Type B pancreatic cell (in vitro differentiated cells): ENCODE measurements around the gene NIT2. TPM values are rescaled to one million over a fixed set of nuclear protein-coding genes. Genes with fewer than 3 reads are reported as not detected.

ENCODE experiments used
- DNase-seq: peaks from one replicate; pipeline ENCODE4 v3.0.0; 2021; ENCODE audit warnings: mixed read lengths; ENCODE audit not compliant: unreplicated experiment; ENCODE audit errors: extremely low spot score
- H3K27ac Mint-ChIP-seq: 2 replicates; pipeline ENCODE4 v1.8.0; 2021; ENCODE audit warnings: mild to moderate bottlenecking, mixed read lengths
- H3K27me3 Mint-ChIP-seq: 2 replicates; pipeline ENCODE4 v1.8.0; 2021; ENCODE audit warnings: mixed read lengths
- H3K36me3 Mint-ChIP-seq: 2 replicates; pipeline ENCODE4 v1.8.0; 2021; ENCODE audit warnings: mixed read lengths
- H3K4me1 Mint-ChIP-seq: one replicate; pipeline ENCODE4 v1.8.0; 2021; ENCODE audit warnings: mixed read lengths; ENCODE audit not compliant: unreplicated experiment
- H3K4me3 Mint-ChIP-seq: 2 replicates; pipeline ENCODE4 v1.8.0; 2021; ENCODE audit warnings: mild to moderate bottlenecking, mixed read lengths
- H3K9me3 Mint-ChIP-seq: 2 replicates; pipeline ENCODE4 v1.8.0; 2021; ENCODE audit warnings: mixed read lengths
- CTCF ChIP-seq: fragments of 200-600 bp; sonication (generic); conservative IDR thresholded peaks from 2 replicates; pipeline ENCODE4 v1.5.0; 2021; ENCODE audit warnings: antibody characterized with exemption, mild to moderate bottlenecking
- total RNA-seq: library from RNA; stranded (reverse); gene quantifications from 2 replicates; pipeline ENCODE4 v1.2.1, GENCODE V29; 2021; ENCODE audit warnings: low replicate concordance

NIT2 gene
- total RNA-seq, 1 donor from 2014 or later, result 34.5 TPM

- no peak for TF ChIP-seq CTCF
- H3K9me3 Mint-ChIP-seq, result no peaks in the 10 kb centered on the region
- no peak overlapping the region for H3K27ac Mint-ChIP-seq
- H3K4me3 Mint-ChIP-seq, result no peak overlapping the region
- DNase-seq, result no peak
- H3K36me3 Mint-ChIP-seq, result peaks cover 23% of the 10 kb centered on the region
- H3K27me3 Mint-ChIP-seq, result no peaks in the 10 kb centered on the region
- H3K4me1 Mint-ChIP-seq, result peaks cover 5% of the 10 kb centered on the region
Measured at GRCh38 chr3:100384733-100385525, 50.4 kb downstream of the NIT2 start.

GRCh38 chr3:100386437-100387074 lies 52.0 kb downstream of the NIT2 start:
- Mint-ChIP-seq H3K36me3 (peaks cover 14% of the 10 kb centered on the region), H3K27ac (peak overlapping the region; percentile 63)
- no peak for DNase-seq

GRCh38 chr3:100389025-100389424 lies 54.5 kb downstream of the NIT2 start:
- no peak overlapping the region for H3K27ac Mint-ChIP-seq
- no peaks in the 10 kb centered on the region for H3K27me3 Mint-ChIP-seq
- TF ChIP-seq CTCF, result no peak
- H3K4me1 Mint-ChIP-seq, result peaks cover 5% of the 10 kb centered on the region
- no peak for DNase-seq
- no peaks in the 10 kb centered on the region for H3K9me3 Mint-ChIP-seq
- H3K36me3 Mint-ChIP-seq, result peaks cover 17% of the 10 kb centered on the region
- H3K4me3 Mint-ChIP-seq, result no peak overlapping the region

More at GRCh38 chr3:100386437-100387074, 52.0 kb downstream of the NIT2 start:
- Mint-ChIP-seq H3K4me3 (no peak overlapping the region), H3K9me3 (no peaks in the 10 kb centered on the region), H3K4me1 (peaks cover 5% of the 10 kb centered on the region), H3K27me3 (no peaks in the 10 kb centered on the region)
- TF ChIP-seq CTCF, result no peak

- no peaks in the 10 kb centered on the region for H3K27me3 Mint-ChIP-seq
- H3K9me3 Mint-ChIP-seq, result no peaks in the 10 kb centered on the region
- no peak for TF ChIP-seq CTCF
- DNase-seq, result no peak
- H3K4me3 Mint-ChIP-seq, result no peak overlapping the region
- peaks cover 13% of the 10 kb centered on the region for H3K4me1 Mint-ChIP-seq
- no peak overlapping the region for H3K27ac Mint-ChIP-seq
- peaks cover 7% of the 10 kb centered on the region for H3K36me3 Mint-ChIP-seq
Measured at GRCh38 chr3:100395679-100396431, 61.3 kb downstream of the NIT2 start.

GRCh38 chr3:100396967-100397366 lies 62.4 kb downstream of the NIT2 start:
- Mint-ChIP-seq H3K27ac (no peak overlapping the region), H3K36me3 (peaks cover 6% of the 10 kb centered on the region), H3K4me1 (peaks cover 13% of the 10 kb centered on the region), H3K9me3 (no peaks in the 10 kb centered on the region), H3K4me3 (peak overlapping the region; percentile 36), H3K27me3 (no peaks in the 10 kb centered on the region)
- TF ChIP-seq CTCF, result no peak
- no peak for DNase-seq
